ENCODE results near the gene CCNY.

Gene CCNY

DNA sequence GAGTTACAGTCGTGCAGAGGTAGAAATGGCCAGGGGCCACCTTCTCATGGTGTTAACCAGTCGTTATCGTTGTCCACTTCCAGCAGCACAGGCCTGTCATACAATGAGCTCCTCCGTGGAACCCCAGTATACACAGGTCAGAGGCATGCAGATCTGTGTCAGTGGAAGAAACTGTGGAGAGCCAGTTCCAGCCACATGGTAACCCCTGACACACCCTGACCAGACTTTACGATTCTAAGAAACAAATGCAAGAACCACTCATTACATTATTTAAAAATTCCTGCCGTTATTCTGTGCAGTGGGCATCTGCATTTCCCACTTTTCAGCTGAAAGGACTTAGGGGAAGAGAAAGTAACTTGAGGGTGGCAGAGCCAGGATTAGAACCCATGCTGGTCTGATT, 245.3 kb downstream of the CCNY start:
- DNase-seq (ENCODE audit: low spot score), result no peak

DNA sequence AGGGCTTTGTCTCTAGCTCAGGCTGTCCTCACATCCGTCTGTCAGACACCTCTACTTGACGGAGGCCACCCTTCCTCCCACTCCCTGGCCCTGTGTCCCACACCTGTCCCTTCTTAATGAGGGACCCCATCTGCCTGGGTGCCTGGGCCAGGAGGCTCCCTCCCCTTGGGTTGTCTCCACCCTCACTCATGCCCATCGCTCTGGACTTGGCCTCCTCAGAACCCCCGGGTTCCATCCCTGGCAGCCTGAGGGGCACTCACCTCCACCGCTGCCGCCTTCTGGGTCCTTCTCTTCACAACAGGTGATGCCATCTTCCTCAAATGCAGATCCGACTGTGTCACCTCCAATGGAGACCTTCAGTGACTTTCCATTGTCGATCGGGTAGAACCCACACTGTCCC, 248.6 kb downstream of the CCNY start:
- DNase-seq (ENCODE audit: low spot score), result no peak

DNA sequence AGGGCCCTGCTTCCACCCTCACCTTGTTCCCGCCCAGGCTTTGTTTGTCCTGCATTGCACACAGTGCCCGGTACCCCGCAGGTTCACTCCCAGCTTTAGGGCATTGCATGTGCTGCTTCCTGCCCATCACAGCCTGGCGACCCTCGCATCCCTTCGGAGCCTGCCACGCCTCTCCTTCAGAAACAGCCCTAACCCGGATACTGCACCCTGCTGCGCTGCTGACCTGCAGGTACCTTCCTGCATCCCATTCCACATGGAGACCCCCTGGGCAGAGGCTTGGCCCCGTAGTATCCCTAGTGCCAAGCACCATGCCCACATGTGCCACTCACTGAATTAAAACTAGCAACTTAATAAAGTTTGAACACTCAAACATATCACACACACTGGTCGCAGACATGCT, 249.0 kb downstream of the CCNY start:
- DNase-seq (ENCODE audit: low spot score), result no peak

DNA sequence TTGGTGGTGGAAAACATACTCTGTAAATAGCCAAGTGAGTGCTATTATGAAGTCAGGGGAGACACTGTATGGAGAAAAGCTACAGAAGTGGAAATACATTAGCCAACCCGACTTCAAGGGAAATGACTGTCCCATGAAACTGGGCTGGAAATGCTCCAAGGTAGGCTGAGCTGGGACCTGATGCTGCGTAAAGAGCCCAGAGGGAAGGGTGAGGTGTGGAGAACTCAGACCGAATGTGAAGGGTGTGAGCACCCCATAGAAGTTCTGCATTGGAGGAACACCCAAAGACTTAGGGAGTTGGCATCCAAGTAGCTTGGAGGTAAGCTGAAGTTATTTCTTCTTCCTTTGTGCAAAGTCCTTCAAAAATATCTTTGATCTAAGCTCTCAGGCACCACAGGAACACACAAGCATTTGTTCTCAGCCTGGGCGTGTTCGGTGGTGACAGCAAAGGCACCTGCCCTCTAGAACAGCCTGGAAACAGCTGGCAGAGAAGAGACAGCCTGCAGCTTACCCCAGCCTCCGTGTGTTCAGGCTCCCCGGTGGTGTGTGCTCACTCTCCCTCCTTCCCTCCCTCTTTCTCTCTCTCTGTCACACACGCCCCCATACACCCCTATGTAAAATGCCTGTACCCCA, 249.7 kb downstream of the CCNY start:
- no peak for DNase-seq (ENCODE audit: low spot score)

DNA sequence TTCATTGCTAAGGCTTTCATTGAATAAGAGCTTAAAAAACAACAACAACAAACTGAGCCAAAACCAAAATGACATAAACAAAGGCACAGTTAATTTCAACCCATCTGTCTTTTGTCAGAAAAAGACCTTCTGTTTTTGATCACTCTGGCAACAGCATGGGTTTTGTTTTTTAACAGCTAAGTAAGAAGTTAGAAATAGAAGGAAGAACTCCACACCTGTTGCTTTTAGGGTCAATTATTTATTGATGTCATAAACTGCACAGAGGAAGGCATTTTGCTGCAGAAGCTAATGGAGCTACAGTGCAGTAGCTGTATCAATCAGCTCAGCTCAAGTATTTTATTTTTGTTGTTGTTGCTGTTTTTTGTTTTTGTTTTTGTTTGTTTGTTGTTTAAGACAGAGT, 252.5 kb downstream of the CCNY start:
- DNase-seq (ENCODE audit: low spot score), result no peak

DNA sequence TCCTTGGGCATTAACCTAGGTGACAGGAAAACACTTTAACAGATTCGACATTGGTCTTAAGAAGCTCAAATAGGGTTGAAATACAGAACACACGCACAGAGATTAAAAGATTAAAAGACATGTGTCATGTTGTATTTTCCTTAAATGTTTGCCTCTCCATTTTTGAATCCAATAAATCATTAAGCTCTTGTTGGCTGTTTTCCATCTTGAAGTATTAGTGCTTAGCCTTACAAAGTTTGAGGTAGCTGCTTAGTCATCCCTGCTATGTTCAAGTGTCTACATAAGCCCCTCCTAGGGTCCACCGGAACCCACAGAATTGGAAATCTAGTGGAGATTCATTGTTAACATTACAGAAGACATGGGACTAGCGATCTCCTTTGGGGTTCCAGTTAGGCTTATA, 256.1 kb downstream of the CCNY start:
- DNase-seq (ENCODE audit: low spot score), result no peak

DNA sequence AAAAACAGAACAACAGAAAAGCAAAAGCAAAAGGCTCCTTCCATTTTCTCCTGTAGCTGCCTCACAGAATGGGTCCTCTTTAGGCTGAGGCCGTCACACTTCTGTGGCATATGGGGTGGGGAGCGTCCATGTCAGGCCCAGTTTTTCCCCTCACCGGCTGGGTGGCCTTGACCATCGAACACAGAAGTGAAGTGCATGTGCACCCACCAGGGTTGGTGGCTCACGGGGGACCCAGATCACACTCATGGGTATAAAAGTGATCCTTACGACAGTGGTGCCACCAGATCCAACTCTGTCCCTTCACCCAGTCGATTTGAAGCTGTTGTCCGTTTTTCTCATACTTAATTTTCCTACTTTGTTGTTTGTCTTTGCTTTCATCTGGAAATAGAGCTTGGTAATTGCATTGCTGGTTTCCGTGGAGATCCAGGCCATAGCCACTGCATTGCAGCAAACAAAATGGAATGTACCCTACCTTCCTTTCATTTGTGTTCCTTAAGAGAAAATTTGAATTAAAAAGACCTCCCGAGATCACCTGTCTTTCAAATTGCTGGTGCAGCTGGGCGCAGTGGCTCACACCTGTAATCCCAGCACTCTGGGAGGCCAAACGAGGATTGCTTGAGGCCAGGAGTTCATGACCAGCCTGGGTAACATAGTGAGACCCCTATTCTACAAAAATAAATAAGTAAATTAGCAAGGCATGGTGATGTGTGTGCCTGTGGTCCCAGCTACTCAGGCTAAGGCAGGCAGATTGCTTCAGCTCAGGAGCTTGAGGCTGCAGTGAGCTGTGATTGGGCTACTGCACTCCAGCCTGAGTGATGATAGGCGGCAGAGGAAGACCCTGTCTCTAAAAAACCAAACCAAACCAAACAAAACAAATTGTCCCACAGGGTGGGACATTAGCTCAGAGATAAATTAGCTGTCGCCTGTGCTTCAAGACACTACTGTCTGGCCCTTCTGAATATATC, 258.1 kb downstream of the CCNY start:
- no peak for DNase-seq (ENCODE audit: low spot score)

DNA sequence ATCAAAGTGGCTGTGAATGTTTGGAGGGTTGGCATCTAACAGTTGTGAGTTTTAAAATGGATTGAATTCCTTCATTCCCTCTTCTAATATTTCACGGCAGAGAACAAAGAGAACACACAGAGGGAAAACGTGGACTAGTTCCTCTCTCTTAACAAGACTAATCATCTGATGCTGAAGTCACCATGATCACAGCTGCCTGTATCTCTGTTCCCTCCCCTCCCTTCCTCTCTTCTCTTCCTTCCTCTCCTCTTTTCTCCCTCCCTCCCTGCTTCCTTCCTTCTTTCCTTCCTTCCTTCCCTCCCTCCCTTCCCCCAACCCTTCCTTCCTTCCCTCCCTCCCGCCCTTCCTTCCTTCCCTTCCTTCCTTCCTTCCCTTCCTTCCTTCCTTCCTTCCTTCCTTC, 258.8 kb downstream of the CCNY start:
- DNase-seq (ENCODE audit: low spot score), result no peak

DNA sequence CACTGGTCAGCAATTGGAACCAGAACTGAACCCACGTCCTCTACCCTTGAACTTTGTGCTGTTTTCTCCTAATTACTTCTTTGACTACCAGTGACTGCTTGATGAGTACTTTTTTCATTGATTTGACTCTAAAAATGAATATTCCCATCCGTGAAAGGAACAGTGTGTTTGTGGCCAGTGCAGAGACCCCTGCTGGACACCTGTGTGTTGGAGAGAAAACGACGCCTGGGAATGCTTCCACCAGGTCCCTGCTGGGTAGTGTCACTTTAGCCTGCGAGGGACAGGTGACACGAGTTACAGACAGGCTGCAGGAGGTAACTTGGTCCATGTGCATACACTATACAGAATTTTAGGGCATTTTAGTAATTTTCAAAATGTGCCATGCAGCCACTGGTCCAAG, 262.1 kb downstream of the CCNY start:
- no peak for DNase-seq (ENCODE audit: low spot score)

DNA sequence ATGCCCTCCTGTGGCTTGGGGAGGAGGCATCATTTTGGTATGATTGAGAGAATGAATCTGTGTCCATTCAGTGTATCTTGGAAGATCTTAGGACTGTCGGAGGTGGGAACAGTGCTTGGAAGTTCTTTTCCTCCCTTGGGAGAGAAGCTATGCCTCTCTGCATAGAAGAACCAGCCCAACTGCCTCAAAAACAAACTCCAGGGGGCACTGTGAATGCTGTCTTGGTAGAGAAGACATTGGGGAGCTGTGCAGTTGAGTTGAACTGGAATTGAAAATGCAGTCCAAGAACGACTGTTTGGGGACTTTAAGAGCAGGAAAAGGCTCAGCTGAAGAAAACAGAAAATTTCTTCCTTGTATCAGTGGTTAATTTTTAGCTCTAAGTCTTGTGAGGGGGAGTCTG, 263.9 kb downstream of the CCNY start:
- no peak for DNase-seq (ENCODE audit: low spot score)

DNA sequence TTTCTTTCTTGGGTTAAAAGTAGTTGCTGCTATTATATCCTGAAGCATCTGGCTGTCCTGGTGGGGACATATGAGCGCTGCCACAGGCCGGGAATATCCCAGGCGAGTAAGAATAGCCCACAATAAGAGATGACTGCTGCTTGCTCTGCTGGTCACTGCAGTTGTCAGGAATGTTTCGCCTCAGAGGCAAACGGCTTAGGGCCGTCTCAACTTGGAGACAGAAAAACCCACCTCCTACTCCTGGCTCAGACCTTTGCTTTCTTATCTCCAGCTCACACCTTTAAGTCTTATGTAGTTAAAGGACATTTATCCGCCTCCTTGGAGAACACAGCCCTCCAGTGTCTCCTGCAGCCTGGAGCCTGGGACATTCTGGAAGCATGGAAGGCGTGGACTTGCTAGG, 268.9 kb downstream of the CCNY start, which contains the start of gene GJD4:
GJD4 (plus strand) TSS at position 151 of the 400 bp plus-strand sequence; CDS start at position 378, 227 bp downstream.
- no peak for DNase-seq (ENCODE audit: low spot score)

DNA sequence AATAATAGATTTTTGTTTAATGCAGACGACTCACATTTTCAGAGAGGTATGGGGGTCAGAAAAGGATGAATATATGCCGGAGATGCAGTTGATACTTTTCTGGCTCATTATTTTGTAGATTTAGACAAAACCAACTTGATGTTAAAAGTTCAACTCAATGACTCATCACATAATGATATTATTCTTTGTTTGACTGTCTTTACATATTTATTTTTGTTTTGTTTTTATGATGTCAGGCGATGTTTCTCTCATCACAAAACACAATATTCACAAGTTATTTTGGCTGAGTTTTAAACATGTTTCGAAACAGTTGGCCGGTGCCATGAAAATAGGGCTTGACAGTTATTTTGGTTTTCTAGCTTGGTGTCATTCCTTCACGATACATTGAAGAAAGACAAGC, 270.1 kb downstream of the CCNY start:
- DNase-seq (ENCODE audit: low spot score), result no peak

DNA sequence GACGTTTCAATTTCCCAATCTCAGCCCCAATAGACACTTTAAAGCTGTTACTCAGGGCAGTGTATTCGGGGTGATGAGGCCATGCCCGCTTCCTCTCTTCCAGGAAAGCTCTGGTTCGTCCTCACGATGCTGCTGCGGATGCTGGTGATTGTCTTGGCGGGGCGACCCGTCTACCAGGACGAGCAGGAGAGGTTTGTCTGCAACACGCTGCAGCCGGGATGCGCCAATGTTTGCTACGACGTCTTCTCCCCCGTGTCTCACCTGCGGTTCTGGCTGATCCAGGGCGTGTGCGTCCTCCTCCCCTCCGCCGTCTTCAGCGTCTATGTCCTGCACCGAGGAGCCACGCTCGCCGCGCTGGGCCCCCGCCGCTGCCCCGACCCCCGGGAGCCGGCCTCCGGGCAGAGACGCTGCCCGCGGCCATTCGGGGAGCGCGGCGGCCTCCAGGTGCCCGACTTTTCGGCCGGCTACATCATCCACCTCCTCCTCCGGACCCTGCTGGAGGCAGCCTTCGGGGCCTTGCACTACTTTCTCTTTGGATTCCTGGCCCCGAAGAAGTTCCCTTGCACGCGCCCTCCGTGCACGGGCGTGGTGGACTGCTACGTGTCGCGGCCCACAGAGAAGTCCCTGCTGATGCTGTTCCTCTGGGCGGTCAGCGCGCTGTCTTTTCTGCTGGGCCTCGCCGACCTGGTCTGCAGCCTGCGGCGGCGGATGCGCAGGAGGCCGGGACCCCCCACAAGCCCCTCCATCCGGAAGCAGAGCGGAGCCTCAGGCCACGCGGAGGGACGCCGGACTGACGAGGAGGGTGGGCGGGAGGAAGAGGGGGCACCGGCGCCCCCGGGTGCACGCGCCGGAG, 271.4 kb downstream of the CCNY start:
- DNase-seq (ENCODE audit: low spot score), result no peak

DNA sequence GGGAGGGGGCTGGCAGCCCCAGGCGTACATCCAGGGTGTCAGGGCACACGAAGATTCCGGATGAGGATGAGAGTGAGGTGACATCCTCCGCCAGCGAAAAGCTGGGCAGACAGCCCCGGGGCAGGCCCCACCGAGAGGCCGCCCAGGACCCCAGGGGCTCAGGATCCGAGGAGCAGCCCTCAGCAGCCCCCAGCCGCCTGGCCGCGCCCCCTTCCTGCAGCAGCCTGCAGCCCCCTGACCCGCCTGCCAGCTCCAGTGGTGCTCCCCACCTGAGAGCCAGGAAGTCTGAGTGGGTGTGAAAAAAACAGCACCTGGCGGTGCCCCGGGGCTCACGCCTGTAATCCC, 272.0 kb downstream of the CCNY start:
- no peak for DNase-seq (ENCODE audit: low spot score)

DNA sequence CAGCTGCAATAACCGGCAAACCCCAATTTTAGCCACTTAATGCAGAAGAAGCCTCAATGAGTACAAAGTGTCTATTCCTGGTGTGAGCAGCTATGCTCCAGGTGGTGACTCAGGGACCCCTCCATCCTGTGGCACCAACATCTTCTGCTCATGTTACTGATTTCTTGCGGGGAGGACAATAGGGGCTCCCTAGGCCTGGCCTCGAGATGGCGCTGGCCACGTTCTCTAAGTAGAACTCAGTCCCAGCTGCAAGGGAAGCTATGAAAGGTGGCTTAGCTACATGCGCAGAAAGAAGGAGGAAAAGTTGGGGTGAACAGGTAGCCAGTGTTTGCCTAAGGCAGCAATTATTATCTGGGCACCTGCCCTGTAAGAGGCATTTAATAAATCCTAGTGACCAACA, 275.4 kb downstream of the CCNY start:
- DNase-seq (ENCODE audit: low spot score), result no peak

DNA sequence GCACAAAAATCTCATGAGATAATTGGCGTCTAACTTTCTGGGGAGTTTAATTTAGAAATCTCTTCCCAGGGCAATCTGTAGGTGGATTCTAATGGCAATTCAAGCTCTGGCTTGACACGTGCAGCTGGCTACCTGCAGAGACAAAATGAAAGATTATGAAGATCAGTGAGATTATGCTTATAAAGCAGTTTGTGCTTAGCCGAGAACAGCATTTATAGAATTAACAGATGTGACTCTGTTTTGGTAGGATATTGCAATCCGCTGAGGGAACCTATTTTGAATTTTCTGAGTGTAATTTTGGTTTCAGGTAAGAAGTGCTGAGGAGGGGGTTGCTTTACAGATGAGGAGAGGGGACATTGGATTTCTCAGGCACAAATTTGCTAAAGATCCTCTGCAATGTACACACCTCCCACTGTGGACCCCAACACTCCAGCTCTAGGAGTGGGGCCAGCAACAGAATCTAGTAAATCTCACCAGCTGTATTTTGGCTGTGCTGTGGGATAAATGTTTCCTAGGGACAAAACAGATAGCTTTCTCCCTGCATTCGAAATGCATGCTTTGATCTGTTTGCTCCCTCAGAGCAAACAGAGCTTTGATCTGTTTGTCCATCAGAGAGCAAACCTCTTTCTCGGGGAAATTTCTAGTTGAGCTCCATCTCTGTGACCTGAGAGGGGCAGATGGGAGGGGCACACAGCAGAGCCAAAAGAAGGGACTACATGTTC, 276.2 kb downstream of the CCNY start:
- DNase-seq (ENCODE audit: low spot score), result no peak

DNA sequence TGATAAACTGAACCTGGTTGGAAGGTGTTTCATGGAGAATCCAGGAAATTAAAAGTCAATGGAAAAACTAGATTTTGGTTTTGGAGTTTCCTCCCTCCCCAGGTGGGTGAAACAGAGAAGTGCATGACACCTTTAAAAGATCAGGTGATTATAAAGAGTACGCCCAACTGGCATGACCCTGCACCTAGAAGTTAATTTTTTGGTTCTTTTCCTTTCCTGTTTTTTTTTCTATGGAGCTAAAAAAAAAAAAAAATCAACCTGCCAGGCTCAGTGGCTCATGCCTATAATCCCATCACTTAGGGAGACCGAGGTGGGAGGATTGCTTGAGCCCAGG, 276.8 kb downstream of the CCNY start:
- DNase-seq (ENCODE audit: low spot score), result no peak

DNA sequence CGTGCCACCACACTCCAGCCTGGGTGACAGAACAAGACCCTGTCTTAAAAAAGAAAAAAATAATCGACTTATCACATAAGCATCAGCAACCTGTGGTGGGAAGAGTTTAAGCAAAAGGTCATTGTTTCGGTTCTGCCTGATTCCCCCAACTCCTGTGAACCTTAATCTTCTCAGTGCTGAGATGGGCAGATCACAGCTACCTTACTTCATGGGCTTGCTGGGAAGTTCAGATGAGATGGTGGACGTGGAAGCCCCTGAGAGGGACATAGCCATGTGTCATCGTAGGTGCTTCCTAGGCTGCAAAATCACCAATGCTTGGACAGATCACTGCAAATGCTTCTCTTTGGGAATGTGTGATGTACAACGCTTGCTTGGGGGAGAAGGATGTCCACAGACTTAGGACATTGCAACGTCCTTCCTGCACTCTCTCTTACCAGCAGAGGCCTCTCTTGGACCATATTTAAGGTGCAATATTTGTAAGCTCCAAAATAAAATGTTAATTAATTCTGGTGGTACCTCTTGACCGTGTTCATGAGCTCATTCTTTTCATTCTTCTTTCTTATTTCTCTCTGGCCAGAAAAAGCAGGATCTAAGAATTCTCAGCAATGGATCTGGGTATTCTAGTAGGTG, 277.4 kb downstream of the CCNY start:
- DNase-seq (ENCODE audit: low spot score), result no peak

DNA sequence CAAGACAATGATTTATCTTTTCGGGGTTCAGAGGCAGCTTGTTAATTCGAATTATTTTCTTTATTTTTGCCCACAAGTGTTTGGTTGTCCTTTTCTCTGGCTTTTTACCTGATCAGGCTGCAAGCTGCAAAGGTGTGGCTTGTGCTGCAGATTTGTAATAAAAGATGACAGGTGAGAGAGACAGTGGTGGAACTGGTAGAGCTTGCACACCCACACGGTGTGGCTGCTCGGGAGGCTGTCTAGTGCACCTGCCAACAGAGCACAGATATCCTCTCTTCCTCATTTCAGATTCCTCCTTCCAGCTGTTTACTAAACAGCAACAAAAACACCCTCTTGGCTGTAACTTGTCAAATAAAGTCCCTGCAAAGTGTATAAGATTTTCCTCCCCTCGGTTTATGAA, 278.0 kb downstream of the CCNY start:
- no peak for DNase-seq (ENCODE audit: low spot score)
